Fibroblast of the conjunctiva (primary cell): ENCODE results near the gene PCBP1.
A peak's percentile ranks its signal among the peaks of the same experiment; 100 is the strongest.
"Not testable (repeated sequence)": the region's sequence is repeated elsewhere in the genome, so short reads cannot be mapped to it uniquely, and the experiment has no call there.

ENCODE experiments used
- DNase-seq: peaks from one replicate; pipeline ENCODE4 v3.0.0-alpha.2; 2010; ENCODE audit warnings: low read depth

Gene PCBP1

DNA sequence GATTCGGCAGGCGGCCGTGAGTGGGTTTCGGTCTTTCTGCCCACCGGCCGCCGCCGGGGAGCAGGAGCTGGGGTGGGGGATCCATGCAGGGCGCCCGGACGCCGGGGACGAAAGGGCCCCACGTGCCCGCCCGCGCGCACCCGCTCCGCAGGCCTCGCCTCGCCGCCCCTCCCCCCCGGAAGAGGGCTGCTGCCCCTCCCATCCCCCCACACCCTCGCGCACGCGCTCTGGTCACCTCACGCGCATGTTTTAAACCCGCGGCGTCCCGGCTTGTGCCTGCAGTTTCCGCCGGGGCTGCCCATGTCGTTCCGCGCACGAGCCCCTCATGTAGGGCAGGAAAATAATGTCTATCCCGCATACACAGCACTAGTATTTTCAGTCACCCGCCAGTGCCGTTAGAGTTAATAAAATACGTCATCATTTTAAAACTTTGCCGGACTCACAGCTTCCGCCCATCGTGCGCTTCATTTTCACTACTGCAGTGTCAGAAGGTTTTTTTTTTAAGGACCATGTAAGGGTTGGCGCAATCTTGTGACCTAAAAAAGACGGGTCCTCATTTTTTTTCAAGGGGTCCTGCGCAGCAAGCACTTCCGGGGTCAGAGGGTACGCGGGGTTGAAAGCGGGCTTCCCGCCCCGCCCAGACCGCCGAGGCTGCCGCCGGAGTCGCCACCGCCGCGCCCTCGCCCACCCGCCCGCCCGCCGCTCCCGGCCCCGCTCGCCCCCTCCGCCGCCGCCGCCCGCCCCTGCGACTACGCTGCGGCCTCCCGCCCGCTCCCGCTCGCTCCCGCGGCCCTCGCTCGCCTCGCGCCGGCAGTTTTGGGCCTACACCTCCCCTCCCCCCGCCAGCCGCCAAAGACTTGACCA is at the start of gene PCBP1:
Gene PCBP1, plus strand, starts transcription at position 640 of the 864 bp plus-strand sequence. CDS start 267 bp downstream, outside the sequence.
- peak; percentile 91 for DNase-seq

DNA sequence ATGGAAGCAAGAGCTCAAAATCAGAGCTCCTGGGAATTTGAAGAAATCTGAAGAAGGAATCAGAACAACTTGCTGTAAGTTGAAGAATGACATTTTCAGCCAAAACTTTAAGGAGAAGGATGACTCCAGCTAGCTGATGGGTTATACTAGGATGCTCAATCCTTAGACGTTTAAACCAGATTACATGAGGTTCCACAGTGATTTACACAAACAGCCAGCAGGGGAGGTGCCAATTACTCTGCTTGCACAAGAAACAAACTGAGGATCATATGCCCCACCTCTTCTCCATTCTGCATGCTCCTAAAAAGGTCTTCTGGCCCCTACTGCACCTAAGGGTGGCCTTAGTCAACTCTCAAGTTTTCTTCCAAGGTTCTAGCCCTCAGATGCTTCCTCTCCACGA is 47.9 kb upstream of the PCBP1 start:
- DNase-seq: no peak

DNA sequence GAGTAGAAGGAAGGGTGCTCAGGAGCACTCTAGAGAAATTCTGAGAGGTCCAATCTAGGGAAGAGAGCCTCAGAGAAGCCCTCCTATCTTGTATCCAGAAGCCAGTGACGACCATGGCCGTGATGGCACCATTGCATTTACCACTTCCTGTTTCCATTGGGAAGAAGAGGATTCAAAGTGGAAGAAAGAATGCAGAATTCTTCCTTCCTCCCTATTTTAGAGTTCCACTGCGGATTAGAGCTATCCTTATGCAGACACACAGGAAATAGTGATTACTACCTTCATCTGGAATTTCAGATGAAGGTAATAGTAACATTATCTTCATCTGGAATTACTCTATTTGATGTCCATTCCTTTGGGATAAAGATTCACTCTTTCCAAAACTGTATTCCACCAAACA is 45.6 kb upstream of the PCBP1 start:
- no peak for DNase-seq

DNA sequence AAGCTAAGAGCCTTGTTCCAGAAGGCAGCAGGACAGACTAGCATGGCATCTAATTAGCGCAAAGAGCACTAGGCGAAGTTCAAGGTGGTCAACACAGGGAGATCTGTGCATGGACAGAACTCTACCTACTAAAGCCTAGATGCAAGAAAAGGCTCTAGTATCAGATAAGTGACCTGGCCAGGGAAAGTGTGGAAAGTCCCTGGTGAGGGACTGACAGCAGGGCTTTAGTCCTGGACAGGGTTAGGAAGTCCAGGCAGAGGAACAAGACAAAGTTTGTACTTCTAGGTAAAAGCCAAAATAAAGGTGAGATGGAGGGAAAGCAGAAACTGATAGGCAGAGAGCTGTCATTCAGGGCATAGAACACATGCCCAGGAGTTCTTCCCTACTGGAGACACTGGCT is 45.0 kb upstream of the PCBP1 start:
- no peak for DNase-seq

DNA sequence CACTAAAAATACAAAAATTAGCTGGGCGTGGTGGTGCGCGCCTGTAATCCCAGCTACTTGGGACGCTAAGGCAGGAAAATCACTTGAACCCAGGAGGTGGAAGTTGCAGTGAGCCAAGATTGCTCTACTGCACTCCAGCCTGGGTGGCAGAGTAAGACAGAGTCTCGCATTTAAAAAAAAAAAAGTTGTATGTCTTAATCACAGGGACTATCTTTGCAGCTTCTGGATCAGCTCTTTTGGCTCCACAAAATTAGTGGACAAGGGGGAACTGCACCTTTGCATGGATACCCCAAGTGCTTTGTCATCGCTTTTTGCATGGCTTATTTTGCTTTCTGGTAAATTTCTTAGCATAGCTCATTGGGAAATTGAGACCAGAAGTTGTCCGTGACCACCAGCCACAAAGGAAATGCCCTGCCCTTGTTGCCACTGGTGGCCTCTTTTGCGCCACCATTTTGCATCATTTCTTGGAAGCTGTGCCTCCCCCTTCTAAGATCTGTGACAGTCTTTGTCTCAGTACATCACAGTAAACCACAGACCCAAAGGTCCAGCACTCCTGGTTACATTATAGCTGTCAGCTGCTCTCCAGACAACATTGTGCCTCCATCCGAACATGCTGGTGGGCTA is 43.9 kb upstream of the PCBP1 start:
- DNase-seq: no peak

DNA sequence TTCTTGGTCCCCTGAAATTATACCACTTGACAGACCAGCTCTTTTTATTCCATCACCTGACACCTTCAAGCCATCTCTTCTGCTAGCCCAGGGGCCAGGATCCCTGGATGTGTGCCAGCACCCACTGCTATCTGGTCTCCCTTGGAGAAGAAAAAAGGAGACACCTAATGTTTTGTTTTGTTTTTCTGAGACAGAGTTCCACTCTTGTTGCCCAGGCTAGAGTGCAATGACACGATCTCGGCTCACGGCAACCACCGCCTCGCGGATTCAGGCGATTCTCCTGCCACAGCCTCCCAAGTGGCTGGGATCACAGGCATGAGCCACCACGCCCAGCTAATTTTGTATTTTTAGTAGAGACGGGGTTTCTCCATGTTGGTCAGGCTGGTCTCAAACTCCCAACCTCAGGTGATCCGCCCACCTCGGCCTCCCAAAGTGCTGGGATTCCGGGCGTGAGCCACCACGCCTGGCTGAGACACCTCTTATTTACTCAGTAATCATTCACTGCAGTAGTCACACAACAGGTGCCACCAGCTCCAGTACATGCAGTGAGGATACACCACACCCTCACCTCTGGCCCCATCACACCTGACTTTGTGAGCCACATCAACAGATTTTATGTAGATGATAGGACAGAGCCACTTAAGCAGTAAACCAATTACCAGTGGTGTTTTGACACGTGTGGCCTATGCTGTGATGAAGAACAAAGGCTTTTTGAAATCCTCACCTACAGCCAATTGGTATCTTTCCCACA is 42.8 kb upstream of the PCBP1 start:
- no peak for DNase-seq

DNA sequence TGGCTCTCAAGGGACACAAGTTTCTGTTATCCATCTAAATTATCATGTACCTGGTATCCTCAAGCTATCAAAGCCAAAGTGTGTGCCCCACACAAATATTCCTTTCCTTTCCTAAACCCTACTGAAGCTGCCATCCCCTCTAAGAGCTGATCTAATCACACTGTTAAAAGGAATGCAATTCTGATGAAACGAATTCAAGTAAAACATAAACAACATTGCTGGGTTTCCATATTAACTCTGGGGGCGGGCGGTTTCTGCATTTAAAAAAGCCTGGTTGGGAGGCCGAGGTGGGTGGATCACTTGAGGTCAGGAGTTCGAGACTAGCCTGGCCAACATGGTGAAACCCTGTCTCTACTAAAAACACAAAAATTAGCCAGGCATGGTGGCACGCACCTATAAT is 41.9 kb upstream of the PCBP1 start:
- DNase-seq: no peak

DNA sequence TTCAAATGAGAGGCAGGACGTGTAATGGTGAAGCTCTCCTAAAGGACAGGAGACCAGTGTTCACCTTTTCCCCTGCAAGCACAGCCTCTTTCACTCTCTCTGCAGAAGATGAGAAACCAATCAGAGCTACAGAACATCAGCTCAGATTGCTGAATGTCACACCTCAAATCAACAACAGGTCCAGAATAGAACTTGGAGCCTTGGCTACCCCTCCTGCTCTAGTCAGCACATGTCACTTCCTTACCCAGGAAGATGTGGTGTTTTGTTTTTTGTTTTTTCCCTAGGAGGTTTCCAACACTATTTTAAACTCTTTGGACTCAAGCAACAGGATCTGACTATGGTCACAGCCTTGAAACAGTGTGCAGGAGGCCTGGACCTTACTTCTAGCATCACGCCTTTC is 41.3 kb upstream of the PCBP1 start:
- DNase-seq: no peak

DNA sequence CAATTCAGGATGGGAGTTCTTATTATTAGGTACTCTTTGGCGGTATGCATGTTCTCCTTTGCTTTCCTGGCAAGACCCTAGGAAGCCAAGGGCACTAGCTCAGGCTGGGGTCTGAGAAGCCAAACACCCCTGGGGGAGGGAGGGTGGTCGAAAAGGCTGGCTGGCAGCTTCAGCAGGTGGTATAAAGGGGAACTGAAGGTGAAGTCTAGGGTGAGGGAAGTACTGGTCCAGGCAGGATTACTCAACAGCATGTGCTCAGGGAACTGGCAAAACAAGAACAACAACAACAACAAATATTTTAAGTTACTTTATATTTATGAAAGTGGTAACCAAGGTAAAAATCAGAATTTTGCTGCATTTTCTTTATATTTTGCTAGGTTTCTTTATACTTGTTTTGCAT is 40.7 kb upstream of the PCBP1 start:
- DNase-seq: no peak

DNA sequence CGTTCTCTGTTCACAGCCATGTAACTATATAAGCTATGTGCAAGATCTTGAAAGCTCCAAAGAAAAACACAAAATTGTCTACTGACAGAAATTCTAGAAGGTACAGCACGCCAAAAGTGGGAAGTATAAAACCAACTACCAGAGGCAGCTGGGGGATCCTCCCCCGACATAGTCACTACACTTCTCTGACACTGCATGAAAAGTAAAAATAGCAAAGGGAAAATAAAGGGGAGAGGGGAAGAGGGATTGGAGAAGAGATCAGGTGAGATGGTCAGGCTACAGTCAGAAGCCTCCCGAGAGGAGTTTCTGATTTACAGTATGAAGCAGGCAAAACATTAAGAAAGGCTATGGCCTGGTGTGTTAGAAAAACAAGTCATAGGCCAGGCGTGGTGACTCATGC is 39.8 kb upstream of the PCBP1 start:
- no peak for DNase-seq

DNA sequence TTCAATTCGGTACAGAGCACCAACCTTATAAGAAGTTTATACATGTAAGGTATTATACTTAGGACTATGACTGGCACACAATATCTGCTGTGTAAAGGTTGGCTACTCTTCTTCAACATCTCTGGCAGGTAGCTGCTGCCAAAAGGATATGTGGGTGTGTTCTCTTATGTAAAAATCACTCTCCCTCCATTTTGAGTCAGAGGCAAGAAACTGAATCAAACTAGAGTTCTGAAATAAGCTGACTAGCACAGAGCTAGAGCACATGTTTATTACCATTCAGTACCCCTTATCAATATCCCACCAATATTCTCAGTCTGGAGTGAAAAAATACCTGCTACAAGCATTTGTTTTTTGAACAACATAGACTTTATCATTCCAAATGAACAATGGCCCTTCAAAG is 38.0 kb upstream of the PCBP1 start:
- no peak for DNase-seq

DNA sequence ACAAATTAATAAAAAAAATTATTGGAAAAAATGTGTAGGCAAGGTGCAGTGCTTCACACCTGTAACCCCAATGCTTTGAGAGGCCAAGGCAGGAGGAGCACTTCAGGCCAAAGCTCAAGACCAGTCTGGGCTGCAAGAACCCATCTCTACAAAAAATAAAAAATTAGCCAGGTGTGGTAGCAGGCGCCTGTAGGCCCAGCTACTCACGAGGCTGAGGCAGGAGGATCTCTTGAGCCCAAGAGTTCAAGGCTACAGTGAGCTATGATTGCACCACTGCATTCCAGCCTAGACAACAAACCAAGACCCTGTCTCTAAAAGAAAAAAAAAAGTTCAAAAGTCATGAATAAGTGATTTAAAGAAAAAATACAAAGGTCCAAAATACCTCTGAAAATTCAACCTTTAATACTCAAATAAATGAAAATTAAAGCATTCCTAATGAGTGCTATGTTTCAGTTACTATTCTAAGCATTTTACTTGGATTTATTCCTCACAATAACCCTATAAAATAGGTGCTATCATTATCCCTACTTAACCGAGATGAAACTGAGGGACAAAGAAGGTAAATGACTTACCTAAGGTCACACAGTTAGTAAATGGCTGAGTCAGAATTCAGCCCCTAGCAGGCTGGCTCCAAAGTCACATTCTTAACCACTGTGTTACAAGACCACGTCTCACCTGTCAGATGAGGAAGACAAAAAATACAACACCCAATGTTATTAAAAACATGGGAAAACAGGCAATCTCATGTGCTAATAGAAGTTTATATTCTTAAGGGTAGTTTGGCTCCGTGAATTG is 36.4 kb upstream of the PCBP1 start:
- DNase-seq: no peak

DNA sequence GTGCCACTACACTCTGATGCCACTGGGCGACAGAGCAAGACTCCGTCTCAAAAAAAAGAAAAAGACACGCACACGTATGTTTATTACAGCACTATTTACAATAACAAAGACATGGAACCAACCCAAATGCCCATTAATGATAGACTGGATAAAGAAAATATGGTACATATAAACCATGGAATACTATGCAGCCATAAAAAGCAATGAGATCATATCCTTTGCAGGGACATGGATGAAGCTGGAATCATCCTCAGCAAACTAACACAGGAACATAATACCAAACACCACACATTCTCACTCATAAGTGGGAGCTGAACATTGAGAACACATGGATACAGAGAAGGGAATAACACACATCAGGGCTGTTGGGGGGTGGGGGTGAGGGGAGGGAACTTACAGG is 32.0 kb upstream of the PCBP1 start:
- not testable (repeated sequence) for DNase-seq

DNA sequence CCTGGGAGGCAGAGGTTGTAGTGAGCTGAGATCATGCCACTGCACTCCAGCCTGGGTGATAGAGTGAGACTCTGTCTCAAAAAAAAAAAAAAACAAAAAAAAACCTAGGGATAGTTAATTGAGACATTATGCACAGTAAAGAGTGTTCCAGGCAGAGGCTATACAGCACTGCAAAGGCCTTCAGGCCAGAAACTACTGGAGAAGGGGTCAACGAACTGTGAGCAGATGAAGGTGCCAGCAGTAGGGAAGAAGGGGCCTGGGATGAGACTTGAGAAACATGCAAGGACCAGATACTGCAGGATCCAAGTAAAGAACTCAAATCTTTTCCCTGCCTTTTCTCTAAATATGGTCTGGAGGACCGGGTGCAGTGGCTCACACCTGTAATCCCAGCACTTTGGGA is 26.0 kb upstream of the PCBP1 start:
- no peak for DNase-seq

DNA sequence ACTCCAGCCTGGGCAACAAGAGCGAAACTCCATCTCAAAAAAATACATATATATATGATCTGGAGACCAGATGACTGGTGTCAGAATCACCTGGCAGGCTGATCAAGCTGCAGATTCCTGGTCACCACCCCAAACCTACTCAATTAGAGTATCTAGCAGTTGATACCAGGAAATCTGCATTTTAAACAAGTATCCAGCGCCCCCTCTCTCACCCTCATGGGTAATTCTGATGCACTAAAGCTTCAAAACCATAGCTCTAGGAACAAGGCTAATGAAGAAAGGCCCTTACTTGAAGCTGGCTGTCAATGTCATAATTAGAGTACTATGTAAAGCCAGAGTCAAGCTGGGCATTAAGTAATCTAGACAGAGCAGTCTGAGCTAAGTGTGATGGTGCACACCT is 25.0 kb upstream of the PCBP1 start:
- DNase-seq: no peak

DNA sequence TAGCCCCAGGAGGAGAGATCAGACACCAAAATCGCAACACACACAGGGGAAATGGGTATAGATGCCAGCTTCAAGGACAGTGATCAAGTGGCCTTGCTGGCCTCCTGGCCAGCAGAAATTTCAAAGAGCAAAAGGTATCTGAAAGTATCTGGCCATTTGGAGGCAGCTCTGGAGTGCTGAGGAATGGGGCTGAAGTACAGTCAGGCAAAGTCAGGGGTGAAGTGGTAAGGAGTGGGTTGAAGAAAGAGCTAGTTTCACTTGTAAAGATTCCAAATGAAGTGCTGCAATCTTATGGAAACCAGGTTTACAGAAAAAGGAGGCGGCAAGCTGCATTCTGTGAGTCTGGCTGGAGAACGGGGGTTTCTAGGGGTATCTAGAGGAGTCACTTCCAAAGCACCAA is 19.2 kb upstream of the PCBP1 start:
- DNase-seq: no peak

DNA sequence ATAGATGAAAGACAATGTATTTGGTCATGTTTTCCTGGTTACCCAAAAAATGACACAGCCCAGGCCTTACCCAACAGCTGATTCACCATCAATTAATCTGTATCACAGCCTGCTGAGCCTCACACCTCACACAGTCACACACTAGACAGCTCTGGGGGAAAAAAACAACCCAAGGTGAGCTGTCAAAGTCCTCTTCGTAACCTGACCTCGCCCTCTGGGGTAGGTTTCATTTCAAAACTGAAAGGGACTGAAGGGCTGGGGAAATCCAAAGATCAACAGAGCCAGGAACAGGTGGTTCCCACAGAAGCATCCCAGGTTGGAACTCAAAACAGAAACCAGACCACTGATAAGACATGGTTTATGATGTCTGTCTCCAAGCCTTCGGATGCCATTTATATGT is 18.2 kb upstream of the PCBP1 start:
- DNase-seq: no peak

DNA sequence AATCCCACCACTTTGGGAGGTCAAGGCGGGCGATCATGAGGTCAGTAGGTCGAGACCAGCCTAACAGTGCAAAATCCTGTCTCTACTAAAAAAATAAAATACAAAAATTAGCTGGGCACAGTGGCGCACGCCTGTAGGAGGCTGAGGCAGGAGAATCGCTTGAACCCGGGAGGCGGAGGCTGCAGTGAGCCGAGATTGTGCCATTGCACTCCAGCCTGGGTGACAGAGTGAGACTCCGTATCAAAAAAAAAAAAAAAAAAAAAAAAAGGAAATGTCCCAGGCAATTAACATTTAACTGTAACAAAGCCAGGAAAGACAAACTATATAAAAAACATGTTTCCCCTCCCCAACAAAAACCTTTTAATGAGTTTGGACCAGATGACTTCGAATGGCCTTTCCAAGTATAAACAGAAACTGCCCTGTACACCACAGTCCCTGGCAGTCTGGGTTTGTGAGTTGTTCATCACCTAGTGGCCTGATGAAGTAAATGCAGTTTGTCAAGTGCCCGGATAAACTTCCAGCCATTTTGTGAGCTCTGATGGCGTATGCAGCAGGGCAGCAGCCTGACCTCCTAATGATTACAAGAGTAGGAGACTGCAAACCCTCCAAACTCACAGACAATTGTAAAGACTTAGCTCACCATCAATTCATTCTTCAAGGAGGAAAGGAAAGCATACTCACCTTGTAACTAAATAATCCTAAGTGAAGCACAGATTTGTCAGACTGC is 16.6 kb upstream of the PCBP1 start:
- DNase-seq: peak; percentile 83

DNA sequence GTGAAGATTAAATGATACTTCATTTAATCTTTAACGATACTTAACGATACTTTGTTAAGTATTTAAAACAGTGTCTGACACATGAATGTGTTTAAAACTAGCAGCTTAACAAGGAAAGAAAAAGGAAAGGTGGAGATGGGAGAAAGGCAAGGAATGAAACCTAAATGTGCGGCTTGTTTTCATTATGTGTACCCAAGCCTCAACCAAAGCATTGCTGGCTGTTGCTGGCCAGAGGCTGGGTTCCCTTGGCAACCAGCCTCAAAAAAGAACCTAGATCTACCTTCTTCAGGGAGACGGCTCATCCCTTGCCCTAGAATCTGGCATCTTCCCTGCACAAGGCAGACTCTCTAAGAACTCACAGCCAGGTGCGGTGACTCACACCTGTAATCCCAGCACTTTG is 13.8 kb upstream of the PCBP1 start:
- no peak for DNase-seq

DNA sequence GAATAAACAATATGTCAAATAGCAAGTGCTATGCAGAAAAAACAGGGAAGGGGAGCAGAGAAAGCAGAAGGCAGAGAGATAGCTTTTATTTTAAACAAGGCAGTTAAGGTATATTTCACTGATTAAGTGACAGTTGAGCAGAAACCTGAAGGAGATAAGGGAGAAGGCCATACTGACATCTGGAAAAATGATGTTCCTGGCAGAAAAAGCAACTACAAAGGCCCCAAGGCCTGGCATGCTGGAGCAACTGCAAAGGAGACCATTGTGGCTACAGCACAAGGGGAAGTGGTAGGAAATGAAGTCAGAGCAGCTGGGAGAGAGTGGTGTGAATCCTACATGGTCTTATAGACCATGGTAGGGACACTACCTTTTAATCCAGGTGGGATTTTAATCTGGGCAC is 8.9 kb upstream of the PCBP1 start:
- no peak for DNase-seq

DNA sequence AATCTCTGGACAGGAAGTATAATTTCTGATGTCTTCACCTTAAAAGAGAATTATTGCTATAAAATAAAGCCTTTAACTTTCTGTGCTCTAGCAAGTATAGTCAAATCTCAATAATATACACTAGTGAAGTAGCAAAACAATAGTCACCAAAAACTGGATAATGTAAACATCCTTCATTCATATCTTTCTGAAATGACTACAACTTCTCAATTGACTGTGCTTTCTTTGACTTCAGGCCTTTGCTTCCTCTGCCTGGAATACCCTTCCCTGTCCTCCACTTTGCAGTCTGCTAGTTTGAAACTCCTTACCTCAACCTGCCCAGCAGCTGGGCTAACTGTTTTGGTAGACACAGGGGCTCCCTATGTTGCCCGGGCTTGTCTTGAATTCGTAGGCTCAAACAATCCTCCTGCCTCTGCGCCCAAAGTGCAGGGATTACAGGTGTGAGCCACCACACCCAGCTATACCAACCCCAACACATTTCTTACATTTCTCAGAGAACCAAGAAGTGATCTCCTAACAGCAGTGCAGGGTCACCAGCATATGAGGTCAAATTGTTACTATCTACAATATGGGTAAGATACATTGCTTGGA is 6.6 kb upstream of the PCBP1 start:
- DNase-seq: no peak
